Measurements from ENCODE around the gene MAPK4.

GRCh38 chr18:50624981-50625380 lies 65.1 kb downstream of the MAPK4 start:
- TF ChIP-seq CTCF (IDR thresholded peaks at IDR 0.05) (no peak), ZFX (IDR thresholded peaks at IDR 0.05; ENCODE audit: borderline replicate concordance) (no peak)

Data from 22Rv1 (cell line).